Measurements from ENCODE around the gene LRCH1.

DNA sequence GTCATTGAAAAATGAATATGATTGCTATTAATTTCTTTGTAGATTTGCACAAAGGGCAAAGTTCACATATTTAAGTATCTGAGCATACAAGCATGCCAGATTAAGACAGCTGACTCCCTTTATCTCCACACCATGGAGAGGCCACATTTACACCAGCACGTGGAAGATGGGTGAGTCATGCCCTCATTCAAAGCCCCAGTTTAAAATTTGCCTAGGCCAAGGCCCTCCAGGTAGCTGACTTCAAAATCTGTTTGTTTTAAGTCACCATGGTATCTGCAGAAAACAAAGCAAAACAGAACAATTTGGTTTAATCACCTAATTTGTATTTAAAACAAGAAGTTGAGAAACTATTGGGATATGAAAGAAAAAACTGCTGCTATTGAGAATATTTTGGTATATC lies 134.8 kb downstream of the LRCH1 start:
- TF ChIP-seq EZH2 (IDR thresholded peaks at IDR 0.05; ENCODE audit: low read length, missing control alignments) = no peak
- TF ChIP-seq, protein P1, sequence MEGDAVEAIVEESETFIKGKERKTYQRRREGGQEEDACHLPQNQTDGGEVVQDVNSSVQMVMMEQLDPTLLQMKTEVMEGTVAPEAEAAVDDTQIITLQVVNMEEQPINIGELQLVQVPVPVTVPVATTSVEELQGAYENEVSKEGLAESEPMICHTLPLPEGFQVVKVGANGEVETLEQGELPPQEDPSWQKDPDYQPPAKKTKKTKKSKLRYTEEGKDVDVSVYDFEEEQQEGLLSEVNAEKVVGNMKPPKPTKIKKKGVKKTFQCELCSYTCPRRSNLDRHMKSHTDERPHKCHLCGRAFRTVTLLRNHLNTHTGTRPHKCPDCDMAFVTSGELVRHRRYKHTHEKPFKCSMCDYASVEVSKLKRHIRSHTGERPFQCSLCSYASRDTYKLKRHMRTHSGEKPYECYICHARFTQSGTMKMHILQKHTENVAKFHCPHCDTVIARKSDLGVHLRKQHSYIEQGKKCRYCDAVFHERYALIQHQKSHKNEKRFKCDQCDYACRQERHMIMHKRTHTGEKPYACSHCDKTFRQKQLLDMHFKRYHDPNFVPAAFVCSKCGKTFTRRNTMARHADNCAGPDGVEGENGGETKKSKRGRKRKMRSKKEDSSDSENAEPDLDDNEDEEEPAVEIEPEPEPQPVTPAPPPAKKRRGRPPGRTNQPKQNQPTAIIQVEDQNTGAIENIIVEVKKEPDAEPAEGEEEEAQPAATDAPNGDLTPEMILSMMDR (conservative IDR thresholded peaks at IDR 0.05 in 1 of 2, IDR thresholded peaks at IDR 0.05 in 1 of 2; ENCODE audit: low read depth in 1 of 2, low read length in 2 of 2) = no peak

Measured in fibroblast of lung (primary cell).